ENCODE results near the gene IL15RA. TPM values are rescaled to one million over a fixed set of nuclear protein-coding genes. Genes with fewer than 3 reads are reported as not detected.

IL15RA gene
- total and polyA plus RNA-seq, 4 experiments from 2014 or later = 11.1 to 20.0 (median 16.1) TPM

GRCh38 chr10:5903563-5903962, 73.8 kb downstream of the IL15RA start:
- Mint-ChIP-seq H3K27ac (no peak overlapping the region), H3K36me3 (peaks cover 26 to 38% of the 10 kb centered on the region in 2 donors), H3K27me3 (no peaks in the 10 kb centered on the region), H3K4me1 (peaks cover 14 to 47% (median 26%) of the 10 kb centered on the region in 4 donors), H3K9me3 (no peaks in the 10 kb centered on the region), H3K4me3 (no peak overlapping the region)
- intact Hi-C loops (cut with micrococcal nuclease) = no loop called here
- no peaks in the 10 kb centered on the region for H3K9me3 ChIP-seq (ENCODE audit: control insufficient read depth in 1 of 2, low read length in 2 of 2)
- ChIA-PET POLR2A (ENCODE audit: partially characterized antibody) (interaction anchor here (0.7 kb wide), 1 partner anchor 62 kb away, joined by 3 read pairs; no protein-coding TSS in a partner anchor), CTCF (ENCODE audit: partially characterized antibody) (interaction anchor here (0.7 kb wide), 1 partner anchor 450 kb away, joined by 3 read pairs; no protein-coding TSS in a partner anchor)
- no peaks in the 10 kb centered on the region for H3K36me3 ChIP-seq (ENCODE audit: insufficient read depth, low read length)
- no peak for DNase-seq
- H3K4me3 ChIP-seq (ENCODE audit: low read length in 2 of 2) = no peak overlapping the region
- H3K27me3 ChIP-seq (ENCODE audit: insufficient read depth, low read length) = no peaks in the 10 kb centered on the region
- peaks cover 12% of the 10 kb centered on the region for H3K4me1 ChIP-seq (ENCODE audit: insufficient read depth, low read length)
- H3K27ac ChIP-seq (ENCODE audit: low read depth, low read length) = no peak overlapping the region

- POLR2A ChIA-PET (ENCODE audit: partially characterized antibody) = no interaction called here
- peaks cover 13 to 44% (median 22%) of the 10 kb centered on the region in 4 donors for H3K4me1 Mint-ChIP-seq
- H3K9me3 ChIP-seq (ENCODE audit: control insufficient read depth in 1 of 2, low read length in 2 of 2) = no peaks in the 10 kb centered on the region
- no peak overlapping the region for H3K27ac ChIP-seq (ENCODE audit: low read depth, low read length)
- H3K27me3 ChIP-seq (ENCODE audit: insufficient read depth, low read length) = no peaks in the 10 kb centered on the region
- intact Hi-C loops (cut with micrococcal nuclease) = no loop called here
- H3K4me3 Mint-ChIP-seq = no peak overlapping the region
- no peaks in the 10 kb centered on the region for H3K27me3 Mint-ChIP-seq
- H3K27ac Mint-ChIP-seq = peak overlapping the region in 1 of 7 donors; percentile 23
- CTCF ChIA-PET (ENCODE audit: partially characterized antibody) = no interaction called here
- H3K36me3 Mint-ChIP-seq = peaks cover 24 to 35% of the 10 kb centered on the region in 2 donors
- H3K4me1 ChIP-seq (ENCODE audit: insufficient read depth, low read length) = peaks cover 11% of the 10 kb centered on the region
- peaks cover 0 to under 1% (median 0%) of the 10 kb centered on the region in 8 donors for H3K9me3 Mint-ChIP-seq
- H3K36me3 ChIP-seq (ENCODE audit: insufficient read depth, low read length) = no peaks in the 10 kb centered on the region
- DNase-seq = no peak
- H3K4me3 ChIP-seq (ENCODE audit: low read length in 2 of 2) = no peak overlapping the region
These were observed 74.7 kb downstream of the IL15RA start for GRCh38 chr10:5902511-5903274.

Other genes with a start within 250 kb of the IL15RA start
- gene GDI2, start 164.1 kb downstream of the IL15RA start, total RNA-seq = 100 to 1,000 TPM; 137 to 140 TPM
- 100 to 1,000 TPM; 193 to 248 TPM for gene GDI2, start 164.1 kb downstream of the IL15RA start, polyA plus RNA-seq
- 1 to 10 TPM; 6.6 to 8.4 TPM for gene ANKRD16, start 87.7 kb downstream of the IL15RA start, total RNA-seq
- gene ANKRD16, start 87.7 kb downstream of the IL15RA start, polyA plus RNA-seq = 1 to 10 TPM; 1.5 to 4.1 TPM
- 10 to 100 TPM; 91.4 to 97.5 TPM for gene FBH1, start 87.3 kb downstream of the IL15RA start, total RNA-seq
- gene FBH1, start 87.3 kb downstream of the IL15RA start, polyA plus RNA-seq = 10 to 100 TPM; 71.1 to 75.8 TPM
- 10 to 100 TPM; 15.1 to 17.1 TPM for gene IL2RA, start 84.8 kb upstream of the IL15RA start, total RNA-seq
- gene IL2RA, start 84.8 kb upstream of the IL15RA start, polyA plus RNA-seq = 10 to 100 TPM; 23.7 to 29.9 TPM
- gene RBM17, start 111.5 kb upstream of the IL15RA start, total RNA-seq = 100 to 1,000 TPM; 117 to 125 TPM
- 100 to 1,000 TPM in 1 of 2 donors, 10 to 100 TPM in 1; 46.3 to 104 TPM for gene RBM17, start 111.5 kb upstream of the IL15RA start, polyA plus RNA-seq
- 10 to 100 TPM; 55.7 to 67.1 TPM for gene PFKFB3, start 225.4 kb upstream of the IL15RA start, total RNA-seq
- gene PFKFB3, start 225.4 kb upstream of the IL15RA start, polyA plus RNA-seq = 10 to 100 TPM; 11.8 to 16.0 TPM